Fibroblast of mammary gland (primary cell): Measurements from ENCODE around the gene ERBB2.
"Not testable (repeated sequence)": the region's sequence is repeated elsewhere in the genome, so short reads cannot be mapped to it uniquely, and the experiment has no call there.

Experiments used
- DNase-seq: peaks from one replicate; pipeline ENCODE4 v3.0.0-alpha.2; 2010; ENCODE audit warnings: low read depth
- H3K4me3 ChIP-seq: 2 replicates; pipeline ENCODE4 v1.5.1; 2011; ENCODE audit warnings: low read depth, mild to moderate bottlenecking, low read length, moderate library complexity; ENCODE audit not compliant: control insufficient read depth
- TF ChIP-seq, protein P1 (sequence below): conservative IDR thresholded peaks from 2 replicates; pipeline ENCODE4 v1.5.1; 2011; ENCODE audit warnings: low read depth, low read length, inconsistent platforms; ENCODE audit not compliant: control insufficient read depth, insufficient read depth

Gene ERBB2

DNA sequence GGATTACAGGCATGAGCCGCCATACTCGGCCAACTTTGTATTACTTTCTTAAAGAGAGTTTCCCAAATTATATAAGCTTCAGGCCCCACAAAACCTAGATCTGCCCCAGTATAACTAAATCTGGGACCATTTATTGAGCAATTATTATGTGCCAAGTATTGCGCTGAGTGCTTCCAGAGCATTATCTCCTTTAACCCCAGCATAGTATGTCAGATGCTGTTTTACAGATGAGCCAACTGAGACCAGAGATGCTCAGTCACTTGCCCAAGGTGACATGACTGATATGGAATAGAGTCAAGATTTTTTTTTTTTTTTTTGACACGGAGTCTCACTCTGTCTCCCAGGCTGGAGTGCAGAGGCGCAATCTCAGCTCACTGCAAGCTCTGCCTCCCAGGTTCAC lies 1.9 kb upstream of the ERBB2 start:
- no peak for DNase-seq
- TF ChIP-seq, protein P1, sequence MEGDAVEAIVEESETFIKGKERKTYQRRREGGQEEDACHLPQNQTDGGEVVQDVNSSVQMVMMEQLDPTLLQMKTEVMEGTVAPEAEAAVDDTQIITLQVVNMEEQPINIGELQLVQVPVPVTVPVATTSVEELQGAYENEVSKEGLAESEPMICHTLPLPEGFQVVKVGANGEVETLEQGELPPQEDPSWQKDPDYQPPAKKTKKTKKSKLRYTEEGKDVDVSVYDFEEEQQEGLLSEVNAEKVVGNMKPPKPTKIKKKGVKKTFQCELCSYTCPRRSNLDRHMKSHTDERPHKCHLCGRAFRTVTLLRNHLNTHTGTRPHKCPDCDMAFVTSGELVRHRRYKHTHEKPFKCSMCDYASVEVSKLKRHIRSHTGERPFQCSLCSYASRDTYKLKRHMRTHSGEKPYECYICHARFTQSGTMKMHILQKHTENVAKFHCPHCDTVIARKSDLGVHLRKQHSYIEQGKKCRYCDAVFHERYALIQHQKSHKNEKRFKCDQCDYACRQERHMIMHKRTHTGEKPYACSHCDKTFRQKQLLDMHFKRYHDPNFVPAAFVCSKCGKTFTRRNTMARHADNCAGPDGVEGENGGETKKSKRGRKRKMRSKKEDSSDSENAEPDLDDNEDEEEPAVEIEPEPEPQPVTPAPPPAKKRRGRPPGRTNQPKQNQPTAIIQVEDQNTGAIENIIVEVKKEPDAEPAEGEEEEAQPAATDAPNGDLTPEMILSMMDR, result no peak
- no peak overlapping the region for H3K4me3 ChIP-seq

DNA sequence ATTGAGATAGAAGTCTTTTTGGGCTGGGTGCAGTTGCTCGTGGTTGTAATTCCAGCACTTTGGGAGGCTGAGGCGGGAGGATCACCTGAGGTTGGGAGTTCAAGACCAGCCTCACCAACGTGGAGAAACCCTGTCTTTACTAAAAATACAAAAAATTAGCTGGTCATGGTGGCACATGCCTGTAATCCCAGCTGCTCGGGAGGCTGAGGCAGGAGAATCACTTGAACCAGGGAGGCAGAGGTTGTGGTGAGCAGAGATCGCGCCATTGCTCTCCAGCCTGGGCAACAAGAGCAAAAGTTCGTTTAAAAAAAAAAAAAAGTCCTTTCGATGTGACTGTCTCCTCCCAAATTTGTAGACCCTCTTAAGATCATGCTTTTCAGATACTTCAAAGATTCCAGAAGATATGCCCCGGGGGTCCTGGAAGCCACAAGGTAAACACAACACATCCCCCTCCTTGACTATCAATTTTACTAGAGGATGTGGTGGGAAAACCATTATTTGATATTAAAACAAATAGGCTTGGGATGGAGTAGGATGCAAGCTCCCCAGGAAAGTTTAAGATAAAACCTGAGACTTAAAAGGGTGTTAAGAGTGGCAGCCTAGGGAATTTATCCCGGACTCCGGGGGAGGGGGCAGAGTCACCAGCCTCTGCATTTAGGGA lies 577 bp upstream of the ERBB2 start:
- H3K4me3 ChIP-seq, result peak overlapping the region; percentile 66
- DNase-seq, result not testable (repeated sequence)

DNA sequence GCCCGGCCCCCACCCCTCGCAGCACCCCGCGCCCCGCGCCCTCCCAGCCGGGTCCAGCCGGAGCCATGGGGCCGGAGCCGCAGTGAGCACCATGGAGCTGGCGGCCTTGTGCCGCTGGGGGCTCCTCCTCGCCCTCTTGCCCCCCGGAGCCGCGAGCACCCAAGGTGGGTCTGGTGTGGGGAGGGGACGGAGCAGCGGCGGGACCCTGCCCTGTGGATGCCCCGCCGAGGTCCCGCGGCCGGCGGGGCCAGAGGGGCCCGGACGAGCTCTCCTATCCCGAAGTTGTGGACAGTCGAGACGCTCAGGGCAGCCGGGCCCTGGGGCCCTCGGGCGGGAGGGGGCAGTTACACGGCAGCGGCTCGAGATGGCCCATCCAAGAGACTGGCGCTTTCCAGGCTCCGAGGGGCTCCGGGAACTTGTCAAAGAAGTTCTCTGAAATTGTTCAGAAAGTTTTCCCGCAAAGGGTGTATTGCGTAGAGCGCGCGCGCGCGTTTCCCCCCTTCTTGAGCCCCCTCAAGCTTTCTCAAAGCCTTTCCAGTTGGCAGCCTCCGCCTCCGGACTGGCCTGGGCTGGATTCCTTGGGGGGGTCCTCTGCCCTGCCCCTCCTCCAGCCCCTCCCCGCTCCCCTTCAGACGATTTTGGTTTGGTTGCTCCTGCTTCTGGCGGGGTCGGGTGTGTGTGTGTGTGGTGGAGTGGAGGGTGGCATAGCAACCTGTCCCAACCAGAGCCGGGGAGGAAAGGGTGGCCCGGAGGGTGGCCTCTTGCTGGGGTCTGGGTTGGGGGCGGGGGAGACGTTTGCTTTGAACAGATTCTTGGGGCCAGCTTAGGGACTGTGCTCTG lies 504 bp downstream of the ERBB2 start:
- peak overlapping the region; percentile 66 for H3K4me3 ChIP-seq
- TF ChIP-seq, protein P1, result no peak
- DNase-seq, result no peak

DNA sequence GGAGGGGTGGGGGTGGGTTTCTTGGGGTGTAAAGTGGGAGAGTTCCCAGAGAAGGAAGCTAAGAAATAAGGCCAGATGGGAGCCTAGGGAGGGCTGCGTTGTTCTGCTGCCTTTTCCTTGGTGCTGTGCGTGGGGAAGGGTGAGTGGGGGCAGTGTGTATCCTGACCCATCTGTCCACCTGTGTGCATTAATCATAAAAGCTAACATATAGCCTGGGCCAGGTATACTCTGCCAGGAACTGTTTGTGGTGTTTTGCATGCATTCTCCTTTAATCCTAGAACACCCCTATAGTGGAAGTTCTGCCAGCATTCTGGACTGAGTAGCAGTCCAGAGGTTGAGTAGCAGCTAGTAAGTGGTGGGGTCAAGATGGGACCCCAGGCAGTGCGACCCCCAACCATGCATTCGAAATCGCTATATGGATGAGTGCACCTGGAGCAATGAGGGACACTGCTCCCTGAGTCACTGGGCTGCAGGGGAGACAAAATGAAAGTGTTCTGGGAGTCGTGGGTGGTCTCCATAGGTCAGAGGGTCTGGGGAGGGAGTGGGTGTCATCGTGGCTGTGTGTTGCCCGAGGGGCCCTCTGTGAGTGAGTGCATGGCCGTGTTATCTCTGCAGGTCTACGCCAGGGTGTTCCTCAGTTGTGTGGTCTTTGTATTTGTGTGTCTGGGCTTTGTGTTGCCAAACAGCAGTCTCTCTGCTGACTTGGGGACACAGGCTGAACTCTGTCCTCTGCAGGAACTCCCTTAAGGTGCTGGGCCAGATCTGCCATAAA lies 1.3 kb downstream of the ERBB2 start:
- TF ChIP-seq, protein P1, result no peak
- no peak for DNase-seq
- H3K4me3 ChIP-seq, result peak overlapping the region; percentile 66

DNA sequence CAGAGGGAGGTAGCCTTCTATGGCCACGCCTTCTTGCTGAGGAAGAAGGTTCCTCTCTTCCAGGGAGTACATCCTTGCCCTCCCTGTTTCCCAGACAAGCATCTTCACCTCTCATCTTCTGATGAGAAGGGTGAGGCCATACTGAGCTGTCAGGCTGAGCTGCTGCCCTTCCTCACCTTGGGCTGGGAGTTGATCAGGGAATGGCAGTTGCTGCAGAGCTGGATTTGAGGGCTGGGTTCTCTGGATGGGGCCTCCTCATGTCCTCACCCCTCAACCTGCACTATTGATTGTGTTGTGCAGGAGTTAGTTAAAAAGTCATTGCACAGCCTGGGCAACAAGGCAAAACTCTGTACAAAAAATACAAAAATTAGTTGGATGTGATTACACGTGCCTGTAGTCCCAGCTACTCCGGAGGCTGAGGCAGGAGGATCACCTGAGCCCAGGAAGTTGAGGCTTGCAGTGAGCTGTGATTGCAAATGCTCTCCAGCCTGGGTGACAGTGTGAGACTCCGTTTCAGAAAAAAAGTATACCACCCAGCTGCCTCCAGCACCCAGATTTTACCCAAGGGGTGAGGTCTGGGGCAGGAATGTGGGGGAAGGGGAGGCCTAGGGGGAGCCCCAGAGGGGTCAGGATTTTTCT lies 2.0 kb downstream of the ERBB2 start:
- no peak overlapping the region for H3K4me3 ChIP-seq
- TF ChIP-seq, protein P1, result no peak
- no peak for DNase-seq

DNA sequence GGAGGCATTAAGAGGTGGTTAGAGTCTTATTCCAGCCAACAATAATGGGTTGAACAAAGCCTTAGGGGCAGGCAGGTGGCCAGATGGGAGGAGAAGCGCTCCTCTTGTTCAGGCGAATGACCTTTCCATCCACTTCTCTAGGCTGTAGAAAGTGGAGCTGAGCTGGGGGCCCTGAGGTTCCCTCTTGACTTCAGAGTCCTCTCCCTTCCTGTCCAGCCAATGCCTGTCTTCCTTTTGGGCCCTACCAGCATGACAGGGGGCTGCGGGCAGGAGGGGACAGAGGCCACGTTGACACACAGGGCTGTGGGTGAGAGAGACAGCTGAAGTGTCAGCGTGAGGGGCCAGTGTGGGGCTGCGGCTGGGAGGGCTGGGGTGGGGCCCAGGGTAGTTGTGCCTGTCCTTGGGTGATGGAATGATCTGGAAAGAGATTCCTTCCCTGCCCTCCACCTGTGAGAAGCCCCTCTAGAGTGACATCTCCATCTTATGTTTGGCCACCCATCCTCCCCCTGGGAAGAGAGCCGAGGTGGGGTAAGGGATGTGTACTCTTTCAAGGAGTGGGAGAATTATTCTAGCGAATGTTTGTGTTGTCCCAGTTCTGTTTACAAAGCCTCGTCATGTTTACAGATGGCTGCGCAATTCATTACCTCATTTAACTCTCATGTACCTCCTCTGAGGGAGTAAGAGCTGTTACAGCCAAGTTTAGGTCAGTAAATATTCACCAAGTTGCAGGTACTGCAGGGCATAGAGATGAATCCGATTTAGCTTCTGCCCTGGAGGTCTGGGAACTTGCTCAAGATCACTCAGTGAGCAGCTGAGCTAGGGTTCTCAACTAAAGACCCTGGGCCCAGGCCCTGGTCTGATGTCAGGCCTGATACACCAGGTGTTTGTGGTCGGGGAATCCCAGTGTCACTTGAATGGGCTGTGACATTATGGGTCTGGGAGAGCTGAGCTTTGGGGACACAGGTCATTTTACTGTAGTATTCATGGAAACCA lies 3.3 kb downstream of the ERBB2 start:
- no peak overlapping the region for H3K4me3 ChIP-seq
- TF ChIP-seq, protein P1, result no peak
- DNase-seq, result no peak
